CD14-positive monocyte (primary cell): ENCODE results near the gene FHOD3. TPM values are rescaled to one million over a fixed set of nuclear protein-coding genes. Genes with fewer than 3 reads are reported as not detected.

ENCODE experiments used
- DNase-seq, 3 donors: peaks; one replicate each; pipeline ENCODE4 v3.0.0-alpha.2; 2011 to 2022
- H2AFZ ChIP-seq: 2 replicates; pipeline ENCODE4 v1.6.0; 2012; ENCODE audit warnings: mild to moderate bottlenecking, low read depth, low read length, inconsistent platforms; ENCODE audit not compliant: insufficient read depth, poor library complexity, severe bottlenecking
- H3K27ac ChIP-seq, 2 donors: 1 replicate in 1 of 2; 2 replicates in 1 of 2; pipeline ENCODE4 v1.5.1; 2012 to 2013; ENCODE audit warnings: low read length in 2 of 2, control low read depth in 1 of 2, inconsistent platforms in 1 of 2, low read depth in 1 of 2, mild to moderate bottlenecking in 1 of 2
- H3K27me3 ChIP-seq, 2 donors: one replicate each; pipeline versions ENCODE4 v1.6.0 to v1.6.1; 2011 to 2013; ENCODE audit warnings: low read length in 2 of 2; ENCODE audit not compliant: control insufficient read depth in 2 of 2, insufficient read depth in 2 of 2
- H3K36me3 ChIP-seq, 2 donors: replicated peaks in 1 of 2; 1 replicate in 1 of 2; 2 replicates in 1 of 2; pipeline versions ENCODE4 v1.5.1 to v1.6.1; 2012 to 2013; ENCODE audit warnings: low read length in 2 of 2, control low read depth in 1 of 2, inconsistent platforms in 1 of 2, mild to moderate bottlenecking in 1 of 2; ENCODE audit not compliant: insufficient read depth in 2 of 2, control insufficient read depth in 1 of 2
- H3K4me1 ChIP-seq, 2 donors: 1 replicate in 1 of 2; 2 replicates in 1 of 2; pipeline versions ENCODE4 v1.5.1 to v1.6.1; 2012 to 2013; ENCODE audit warnings: low read length in 2 of 2, control low read depth in 1 of 2, inconsistent platforms in 1 of 2, mild to moderate bottlenecking in 1 of 2, moderate library complexity in 1 of 2; ENCODE audit not compliant: insufficient read depth in 2 of 2, control insufficient read depth in 1 of 2
- H3K4me2 ChIP-seq: replicated peaks from 2 replicates; pipeline ENCODE3; 2012; ENCODE audit warnings: low read length, moderate library complexity, mild to moderate bottlenecking; ENCODE audit not compliant: poor library complexity, severe bottlenecking; ENCODE audit errors: extremely low read depth
- H3K4me3 ChIP-seq, 3 experiments: fragments of 200-600 bp in 1 of 3; sonication (generic) in 1 of 3; replicated peaks in 1 of 3; 1 replicate in 2 of 3; 2 replicates in 1 of 3; pipeline ENCODE4 v1.5.1; 2011 to 2013; ENCODE audit warnings: low read length in 3 of 3, mild to moderate bottlenecking in 3 of 3, control low read depth in 2 of 3, low read depth in 2 of 3, inconsistent platforms in 1 of 3, moderate library complexity in 1 of 3
- H3K79me2 ChIP-seq: 2 replicates; pipeline ENCODE4 v1.6.0; 2012; ENCODE audit warnings: mild to moderate bottlenecking, control low read depth, inconsistent platforms, low read length, moderate library complexity; ENCODE audit not compliant: insufficient read depth
- H3K9ac ChIP-seq: 2 replicates; pipeline ENCODE4 v1.6.0; 2017; ENCODE audit warnings: low read length, mild to moderate bottlenecking; ENCODE audit not compliant: insufficient read depth, poor library complexity, severe bottlenecking
- H3K9me3 ChIP-seq, 2 donors: replicated peaks in 1 of 2; 1 replicate in 1 of 2; 2 replicates in 1 of 2; pipeline versions ENCODE4 v1.5.1 to v1.6.1; 2012 to 2013; ENCODE audit warnings: low read length in 2 of 2, control low read depth in 1 of 2; ENCODE audit not compliant: control insufficient read depth in 1 of 2, insufficient read depth in 1 of 2
- H4K20me1 ChIP-seq: 2 replicates; pipeline ENCODE4 v1.6.0; 2012; ENCODE audit warnings: mild to moderate bottlenecking, low read length, control low read depth, moderate library complexity; ENCODE audit not compliant: insufficient read depth
- H3K27ac Mint-ChIP-seq, 7 donors: one replicate each; pipeline ENCODE4 v1.8.0; 2020; ENCODE audit warnings: mild to moderate bottlenecking in 7 of 7, mixed read lengths in 7 of 7, moderate library complexity in 6 of 7, inconsistent platforms in 2 of 7
- H3K27me3 Mint-ChIP-seq, 3 donors: one replicate each; pipeline ENCODE4 v1.8.0; 2021 to 2022; ENCODE audit warnings: low read depth in 3 of 3, mild to moderate bottlenecking in 3 of 3, mixed read lengths in 3 of 3, moderate library complexity in 3 of 3, inconsistent platforms in 1 of 3
- H3K36me3 Mint-ChIP-seq, 2 donors: one replicate each; pipeline ENCODE4 v1.8.0; 2020; ENCODE audit warnings: mixed read lengths in 2 of 2, inconsistent platforms in 1 of 2, mild to moderate bottlenecking in 1 of 2
- H3K4me1 Mint-ChIP-seq: one replicate; pipeline ENCODE4 v1.8.0; 2020; ENCODE audit warnings: mild to moderate bottlenecking, mixed read lengths
- H3K4me3 Mint-ChIP-seq, 2 donors: one replicate each; pipeline ENCODE4 v1.8.0; 2020; ENCODE audit warnings: mild to moderate bottlenecking in 2 of 2, mixed read lengths in 2 of 2, moderate library complexity in 1 of 2
- H3K9me3 Mint-ChIP-seq, 7 donors: one replicate each; pipeline ENCODE4 v1.8.0; 2020 to 2022; ENCODE audit warnings: mixed read lengths in 7 of 7, mild to moderate bottlenecking in 6 of 7, moderate library complexity in 6 of 7, inconsistent platforms in 2 of 7
- CTCF ChIP-seq: fragments of 200-600 bp; IDR thresholded peaks from one replicate; pipeline ENCODE4 v1.8.0; 2022; ENCODE audit warnings: antibody characterized with exemption, mild to moderate bottlenecking
- WGBS: methylation state at CpG from one replicate; pipeline ENCODE4 v1.1.5; 2013; ENCODE audit warnings: missing lambda C conversion rate; ENCODE audit not compliant: insufficient coverage; 5-methylcytosine and 5-hydroxymethylcytosine counted together
- intact Hi-C, 2 donors: fragments of 100-400 bp; cut with micrococcal nuclease; formaldehyde crosslinking; loops; one replicate each; pipeline versions ENCODE4 v1.15.0 to v1.15.1; 2023
- polyA plus RNA-seq, 3 donors: library from polyadenylated mRNA; depleted of rRNA in 1 of 3; unstranded in 2 of 3; stranded (reverse) in 1 of 3; fragments of 300-500 nt in 2 of 3; fragments of >200 nt in 1 of 3; fragmentation: Illumina TruSeq in 2 of 3; gene quantifications; 1 replicate in 2 of 3; 2 replicates in 1 of 3; pipeline ENCODE4 v1.2.3, GENCODE V29; 2012 to 2021

The FHOD3 gene
- polyA plus RNA-seq, 3 donors: not detected

- DNase-seq: no peak
- Histone ChIP-seq H3K79me2 (no peaks in the 10 kb centered on the region), H2AFZ (no peak overlapping the region), H3K9ac (no peak overlapping the region), H3K4me2 (no peak overlapping the region), H3K27ac (no peak overlapping the region), H3K4me3 (no peak overlapping the region), H3K27me3 (no peaks in the 10 kb centered on the region), H3K4me1 (no peaks in the 10 kb centered on the region), H3K9me3 (no peaks in the 10 kb centered on the region), H4K20me1 (no peaks in the 10 kb centered on the region), H3K36me3 (peaks cover 19 to 72% of the 10 kb centered on the region in 2 donors)
- Mint-ChIP-seq H3K27ac (peak overlapping the region in 1 of 7 donors; percentile 39), H3K4me1 (peaks cover 2% of the 10 kb centered on the region), H3K36me3 (peaks cover 40 to 57% of the 10 kb centered on the region in 2 donors), H3K27me3 (no peaks in the 10 kb centered on the region), H3K4me3 (no peak overlapping the region), H3K9me3 (no peaks in the 10 kb centered on the region)
- TF ChIP-seq CTCF: no peak
- no CpG with 5 or more reads among the region's 3 CpGs for WGBS
- intact Hi-C loops: loop anchor here in 1 of 2 donors (10.0 kb wide), 1 partner anchor 797 kb away; no protein-coding TSS in a partner anchor
These were observed 513.9 kb downstream of the FHOD3 start for GRCh38 chr18:36811430-36811829.

- Histone ChIP-seq H3K9ac (no peak overlapping the region), H3K9me3 (no peaks in the 10 kb centered on the region), H2AFZ (no peak overlapping the region), H4K20me1 (no peaks in the 10 kb centered on the region), H3K36me3 (peaks cover 19 to 73% of the 10 kb centered on the region in 2 donors), H3K4me1 (no peaks in the 10 kb centered on the region), H3K4me3 (no peak overlapping the region), H3K27ac (no peak overlapping the region), H3K27me3 (no peaks in the 10 kb centered on the region), H3K79me2 (no peaks in the 10 kb centered on the region), H3K4me2 (no peak overlapping the region)
- Mint-ChIP-seq H3K9me3 (no peaks in the 10 kb centered on the region), H3K4me1 (peaks cover 2% of the 10 kb centered on the region), H3K27me3 (no peaks in the 10 kb centered on the region), H3K27ac (peak overlapping the region in 1 of 7 donors; percentile 4), H3K4me3 (no peak overlapping the region), H3K36me3 (peaks cover 40 to 58% of the 10 kb centered on the region in 2 donors)
- intact Hi-C loops: loop anchor here in 1 of 2 donors (10.0 kb wide), 1 partner anchor 797 kb away; no protein-coding TSS in a partner anchor
- no peak for TF ChIP-seq CTCF
- no peak for DNase-seq
These were observed 514.4 kb downstream of the FHOD3 start for GRCh38 chr18:36811955-36812354.
